ENCODE results near the gene PPP1R3F. TPM values are rescaled to one million over a fixed set of nuclear protein-coding genes. Genes with fewer than 3 reads are reported as not detected.
"Not testable (repeated sequence)": the region's sequence is repeated elsewhere in the genome, so short reads cannot be mapped to it uniquely, and the experiment has no call there.

PPP1R3F gene
- total RNA-seq, 4 donors from 2014 or later = 24.0 to 49.6 (median 34.2) TPM

- no peak for ATAC-seq
- in situ Hi-C loops (cut with MboI; ENCODE audit: low sequenced_read_pairs in 4 of 4) (no loop called here), intact Hi-C loops (cut with DNase I; ENCODE audit: low total_unique reads) (loop anchor here (5.0 kb wide), 3 partner anchors 460 to 585 kb away; partner anchors contain the start of gene USP27X)
- DNase-seq = no peak
- Histone ChIP-seq H3K4me1 (no peaks in the 10 kb centered on the region), H3K36me3 (no peaks in the 10 kb centered on the region), H3K4me3 (no peak overlapping the region), H3K27me3 (no peaks in the 10 kb centered on the region), H3K9me3 (no peaks in the 10 kb centered on the region), H3K27ac (no peak overlapping the region)
- TF ChIP-seq, protein P1, sequence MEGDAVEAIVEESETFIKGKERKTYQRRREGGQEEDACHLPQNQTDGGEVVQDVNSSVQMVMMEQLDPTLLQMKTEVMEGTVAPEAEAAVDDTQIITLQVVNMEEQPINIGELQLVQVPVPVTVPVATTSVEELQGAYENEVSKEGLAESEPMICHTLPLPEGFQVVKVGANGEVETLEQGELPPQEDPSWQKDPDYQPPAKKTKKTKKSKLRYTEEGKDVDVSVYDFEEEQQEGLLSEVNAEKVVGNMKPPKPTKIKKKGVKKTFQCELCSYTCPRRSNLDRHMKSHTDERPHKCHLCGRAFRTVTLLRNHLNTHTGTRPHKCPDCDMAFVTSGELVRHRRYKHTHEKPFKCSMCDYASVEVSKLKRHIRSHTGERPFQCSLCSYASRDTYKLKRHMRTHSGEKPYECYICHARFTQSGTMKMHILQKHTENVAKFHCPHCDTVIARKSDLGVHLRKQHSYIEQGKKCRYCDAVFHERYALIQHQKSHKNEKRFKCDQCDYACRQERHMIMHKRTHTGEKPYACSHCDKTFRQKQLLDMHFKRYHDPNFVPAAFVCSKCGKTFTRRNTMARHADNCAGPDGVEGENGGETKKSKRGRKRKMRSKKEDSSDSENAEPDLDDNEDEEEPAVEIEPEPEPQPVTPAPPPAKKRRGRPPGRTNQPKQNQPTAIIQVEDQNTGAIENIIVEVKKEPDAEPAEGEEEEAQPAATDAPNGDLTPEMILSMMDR (IDR thresholded peaks at IDR 0.05 in 4 of 5, conservative IDR thresholded peaks at IDR 0.05 in 1 of 5) = no peak
- no peak for TF ChIP-seq POLR2A (IDR thresholded peaks at IDR 0.05)
These were observed 23.1 kb downstream of the PPP1R3F start for GRCh38 chrX:49292400-49293362.

DNA sequence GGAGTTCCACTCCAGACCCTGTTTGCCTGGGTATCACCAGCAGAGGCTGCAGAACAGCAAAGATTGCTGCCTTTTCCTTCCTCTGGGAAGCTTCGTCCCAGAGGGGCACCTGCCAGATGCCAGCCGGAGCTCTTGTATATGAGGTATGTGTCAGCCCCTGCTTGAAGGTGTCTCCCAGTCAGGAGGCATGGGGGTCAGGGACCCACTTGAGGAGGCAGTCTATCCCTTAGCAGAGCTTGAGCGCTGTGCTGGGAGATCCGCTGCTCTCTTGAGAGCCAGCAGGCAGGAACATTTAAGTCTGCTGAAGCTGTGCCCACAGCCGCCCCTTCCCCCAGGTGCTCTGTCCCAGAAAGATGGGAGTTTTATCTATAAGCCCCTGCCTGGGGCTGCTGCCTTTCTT lies 29.7 kb downstream of the PPP1R3F start:
- H3K4me1 ChIP-seq; H3K4me3 ChIP-seq; H3K27ac ChIP-seq; intact Hi-C loops (cut with DNase I; ENCODE audit: low total_unique reads); H3K36me3 ChIP-seq; ATAC-seq; H3K27me3 ChIP-seq; H3K9me3 ChIP-seq; in situ Hi-C loops (cut with MboI; ENCODE audit: low sequenced_read_pairs in 4 of 4); DNase-seq: not testable (repeated sequence)

DNA sequence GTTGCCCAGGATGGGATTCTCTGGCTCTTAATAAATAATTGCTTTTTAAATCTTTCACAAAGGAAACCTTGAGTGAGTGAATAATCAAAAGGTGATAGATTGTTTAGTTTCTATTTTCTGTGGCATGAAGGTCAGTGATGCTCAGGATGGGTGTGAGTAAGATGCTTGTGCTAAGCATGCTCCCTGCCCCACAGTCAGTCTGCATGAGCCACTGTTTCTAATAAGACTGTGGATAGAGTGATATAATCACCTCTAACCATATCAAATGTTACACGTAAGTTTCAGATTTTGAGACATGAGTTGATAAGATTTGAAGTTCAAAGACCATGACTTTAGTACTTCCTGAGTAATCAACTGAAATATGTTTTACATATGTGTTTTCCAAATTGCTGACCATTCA lies 31.1 kb downstream of the PPP1R3F start:
- H3K9me3 ChIP-seq = no peaks in the 10 kb centered on the region
- intact Hi-C loops (cut with DNase I; ENCODE audit: low total_unique reads) (no loop called here), in situ Hi-C loops (cut with MboI; ENCODE audit: low sequenced_read_pairs in 4 of 4) (no loop called here)
- ATAC-seq = no peak
- no peak for DNase-seq
- TF ChIP-seq, protein P1 (IDR thresholded peaks at IDR 0.05 in 4 of 5, conservative IDR thresholded peaks at IDR 0.05 in 1 of 5) = no peak
- TF ChIP-seq POLR2A (IDR thresholded peaks at IDR 0.05) = no peak
- no peak overlapping the region for H3K27ac ChIP-seq
- no peaks in the 10 kb centered on the region for H3K27me3 ChIP-seq
- no peak overlapping the region for H3K4me3 ChIP-seq
- no peaks in the 10 kb centered on the region for H3K4me1 ChIP-seq
- H3K36me3 ChIP-seq = no peaks in the 10 kb centered on the region

- TF ChIP-seq, protein P1 (IDR thresholded peaks at IDR 0.05 in 4 of 5, conservative IDR thresholded peaks at IDR 0.05 in 1 of 5) = no peak
- no peak for TF ChIP-seq POLR2A (IDR thresholded peaks at IDR 0.05)
- DNase-seq = no peak
- Histone ChIP-seq H3K27me3 (no peaks in the 10 kb centered on the region), H3K4me1 (no peaks in the 10 kb centered on the region), H3K4me3 (no peak within 1 kb of the TSS), H3K27ac (no peak within 1 kb of the TSS), H3K36me3 (no peaks in the 10 kb centered on the region), H3K9me3 (no peaks in the 10 kb centered on the region)
- ATAC-seq = no peak
- in situ Hi-C loops (cut with MboI; ENCODE audit: low sequenced_read_pairs in 4 of 4) = no loop called here
- intact Hi-C loops (cut with DNase I; ENCODE audit: low total_unique reads) = no loop called here
These were observed 33.8 kb downstream of the PPP1R3F start, which contains the start of gene GAGE10 for GRCh38 chrX:49303346-49303745. Gene GAGE10, plus strand, starts transcription at chrX:49303646. Its CDS starts 1,214 bp downstream, at chrX:49304860.

GRCh38 chrX:49307775-49308174 lies 38.2 kb downstream of the PPP1R3F start:
- H3K4me1 ChIP-seq; H3K27me3 ChIP-seq; H3K9me3 ChIP-seq; intact Hi-C loops (cut with DNase I; ENCODE audit: low total_unique reads); DNase-seq; ATAC-seq; H3K36me3 ChIP-seq; H3K4me3 ChIP-seq; in situ Hi-C loops (cut with MboI; ENCODE audit: low sequenced_read_pairs in 4 of 4); H3K27ac ChIP-seq: not testable (repeated sequence)

Measured in gastrocnemius medialis (tissue), 4 donors.